K562 treated with DMSO at 1 percent for 4 hours (cell line): ENCODE data around the gene UNCX. TPM values are rescaled to one million over a fixed set of nuclear protein-coding genes. Genes with fewer than 3 reads are reported as not detected.

Source experiments
- total RNA-seq: library from RNA; unstranded; fragments of 300-600 nt; gene quantifications from 2 replicates; pipeline ENCODE4 v1.2.3, GENCODE V29; 2022; ENCODE audit not compliant: insufficient read depth

The UNCX gene
- total RNA-seq, result not detected in 2 replicates

GRCh38 chr7:1232623-1233332 is at the start of gene UNCX:
UNCX (plus strand) TSS chr7:1232872; CDS start chr7:1233018, 146 bp downstream.

Other genes with a start within 250 kb of the UNCX start
- gene CYP2W1, start 249.7 kb upstream of the UNCX start, total RNA-seq, result not detected in 2 replicates
- gene GPR146, start 188.3 kb upstream of the UNCX start, total RNA-seq, result 4.1 and 5.4 TPM in 2 replicates
- gene GPER1, start 144.8 kb upstream of the UNCX start, total RNA-seq, result 1.6 TPM in 1 of 2 replicates, not detected in the other
- gene ZFAND2A, start 72.7 kb upstream of the UNCX start, total RNA-seq, result 31.8 and 34.1 TPM in 2 replicates
- 27.4 and 58.1 TPM in 2 replicates for gene MICALL2, start 226.6 kb downstream of the UNCX start, total RNA-seq